Ramos (cell line): ENCODE data around the gene RXFP4.
"Not testable (repeated sequence)": the region's sequence is repeated elsewhere in the genome, so short reads cannot be mapped to it uniquely, and the experiment has no call there.

Source experiments
- in situ Hi-C: fragments of 300-500 bp; cut with MboI; formaldehyde crosslinking; loops from one replicate; pipeline ENCODE4 v1.14.3; 2022; ENCODE audit warnings: low sequenced_read_pairs; ENCODE audit not compliant: unreplicated experiment

The RXFP4 gene

DNA sequence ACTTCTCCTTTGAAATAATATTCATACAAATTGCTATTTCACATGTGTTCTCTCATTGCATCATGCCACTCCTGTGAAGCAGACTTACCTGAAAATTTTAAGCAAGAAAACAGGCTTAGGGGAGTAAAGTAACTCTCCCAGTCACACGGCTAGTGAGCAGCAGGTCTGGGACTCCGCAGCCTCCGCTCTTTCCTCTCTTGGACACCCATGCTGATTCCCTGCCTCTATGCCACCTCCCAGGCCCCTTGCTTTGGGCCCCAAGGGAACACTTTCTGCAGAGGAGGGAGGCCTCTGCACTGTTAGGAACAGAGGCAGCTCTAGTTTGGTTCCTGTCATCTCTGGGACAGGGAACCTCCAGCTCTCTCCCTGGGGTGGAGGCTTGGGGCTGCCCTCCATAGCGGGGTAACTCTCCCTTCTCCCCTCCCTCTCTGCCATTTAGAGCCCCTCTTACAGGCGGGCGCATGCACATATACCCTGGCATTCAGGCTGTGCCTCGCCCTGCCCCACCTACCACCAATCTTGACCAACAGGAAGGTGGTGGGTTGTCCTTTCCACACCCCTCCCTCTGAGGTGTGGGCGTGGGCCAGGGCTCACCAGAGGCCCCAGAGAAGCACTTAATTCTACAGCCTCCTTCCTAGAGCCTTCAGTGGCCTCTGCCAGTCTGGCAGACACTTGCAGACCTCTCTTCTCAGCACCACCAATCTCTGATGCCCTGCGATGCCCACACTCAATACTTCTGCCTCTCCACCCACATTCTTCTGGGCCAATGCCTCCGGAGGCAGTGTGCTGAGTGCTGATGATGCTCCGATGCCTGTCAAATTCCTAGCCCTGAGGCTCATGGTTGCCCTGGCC lies at the start of gene RXFP4:
Gene RXFP4 (plus strand): TSS at position 646 of the 852 bp plus-strand sequence. CDS start 72 bp downstream, at position 718.
- in situ Hi-C loops = no loop called here

- in situ Hi-C loops = no loop called here
Measured at GRCh38 chr1:155892796-155893195, 48.6 kb upstream of the RXFP4 start.

DNA sequence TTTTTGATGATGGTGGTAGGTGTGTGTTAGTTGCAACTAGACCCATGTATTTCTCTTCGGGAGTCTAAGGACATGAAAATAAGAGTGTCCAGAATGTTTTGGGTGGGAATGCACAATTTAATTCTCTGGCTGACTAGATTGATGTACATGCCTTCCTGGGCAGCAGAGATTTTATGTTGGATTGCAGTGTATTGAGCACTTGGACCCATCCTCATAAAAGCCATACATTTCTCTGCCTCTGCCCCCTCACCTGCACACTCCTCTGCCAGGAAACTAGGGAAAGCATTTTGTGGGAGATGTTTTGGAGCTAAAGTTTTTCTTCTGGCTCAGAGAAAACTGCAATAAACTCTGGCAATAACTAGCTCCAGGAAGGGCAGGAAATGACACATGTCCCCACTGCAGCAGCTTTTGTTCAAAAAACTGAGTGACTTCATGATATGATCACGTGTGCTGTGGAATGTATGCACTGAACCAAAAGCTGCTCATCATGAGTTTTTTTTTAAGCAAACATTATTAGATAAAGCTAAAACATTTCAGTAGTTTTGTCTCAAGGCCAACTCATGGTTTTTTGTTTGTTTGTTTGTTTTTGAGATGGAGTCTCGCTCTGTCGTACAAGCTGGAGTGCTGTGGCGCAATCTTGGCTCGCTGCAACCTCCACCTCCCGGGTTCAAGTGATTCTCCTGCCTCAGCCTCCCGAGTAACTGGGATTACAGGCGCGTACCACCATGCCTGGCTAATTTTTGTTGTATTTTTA lies 47.9 kb upstream of the RXFP4 start:
- in situ Hi-C loops = no loop called here

GRCh38 chr1:155895617-155896016 lies 45.8 kb upstream of the RXFP4 start:
- in situ Hi-C loops = not testable (repeated sequence)

DNA sequence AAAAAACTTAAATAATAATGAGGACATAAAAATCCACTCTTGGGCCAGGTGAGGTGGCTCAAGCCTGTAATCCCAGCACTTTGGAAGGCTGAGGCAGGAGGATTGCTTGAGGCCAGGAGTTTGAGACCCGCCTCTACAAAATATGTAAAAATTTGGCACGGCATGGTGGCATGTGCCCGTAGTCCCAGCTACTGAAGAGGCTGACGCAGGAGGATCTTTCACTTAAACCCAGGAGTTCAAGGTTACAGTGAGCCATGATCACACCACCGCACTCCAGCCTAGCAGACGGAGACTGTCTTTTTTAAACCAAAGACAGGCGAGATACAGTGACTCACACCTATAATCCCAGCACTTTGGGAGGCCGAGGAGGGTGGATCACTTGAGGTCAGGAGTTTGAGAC lies 45.0 kb upstream of the RXFP4 start:
- in situ Hi-C loops = not testable (repeated sequence)

DNA sequence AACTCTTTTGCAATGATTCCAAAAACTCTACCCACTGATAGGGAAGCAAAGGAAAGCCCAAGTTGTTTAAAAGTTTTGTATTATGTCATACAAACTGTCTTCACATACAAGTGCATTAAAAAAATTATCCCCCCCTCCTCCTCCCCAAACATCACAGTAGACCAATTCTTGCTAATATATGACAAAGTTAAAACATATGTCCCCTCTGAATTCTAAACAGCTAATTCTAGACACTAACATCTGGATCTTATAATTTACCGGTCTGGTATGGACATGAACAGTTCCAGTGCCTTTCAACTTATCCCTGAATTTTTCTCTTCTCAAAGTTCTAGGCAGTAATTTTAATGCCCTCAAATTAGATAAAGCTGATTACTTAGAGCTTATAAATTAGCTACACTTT lies 43.7 kb upstream of the RXFP4 start:
- in situ Hi-C loops = no loop called here

DNA sequence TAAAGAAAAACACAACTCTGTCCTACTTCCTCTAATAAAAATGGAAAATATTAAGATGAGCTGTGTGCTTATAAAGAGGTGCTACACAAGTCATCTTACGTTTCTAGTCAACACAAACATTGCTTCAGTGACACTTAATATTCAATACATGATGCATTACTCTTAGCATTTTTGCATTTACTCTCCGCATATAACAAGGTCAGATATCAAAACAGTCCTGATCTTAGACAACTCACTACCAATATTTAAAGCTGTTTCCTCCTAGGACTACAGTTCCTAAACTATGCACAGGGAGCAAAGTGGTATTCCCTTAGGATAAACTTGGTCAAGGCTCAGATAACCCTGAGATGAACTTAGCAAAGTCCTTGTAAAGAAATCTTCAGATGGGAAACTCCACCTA lies 42.5 kb upstream of the RXFP4 start:
- in situ Hi-C loops = no loop called here

GRCh38 chr1:155899683-155900082 lies 41.8 kb upstream of the RXFP4 start:
- in situ Hi-C loops = no loop called here

DNA sequence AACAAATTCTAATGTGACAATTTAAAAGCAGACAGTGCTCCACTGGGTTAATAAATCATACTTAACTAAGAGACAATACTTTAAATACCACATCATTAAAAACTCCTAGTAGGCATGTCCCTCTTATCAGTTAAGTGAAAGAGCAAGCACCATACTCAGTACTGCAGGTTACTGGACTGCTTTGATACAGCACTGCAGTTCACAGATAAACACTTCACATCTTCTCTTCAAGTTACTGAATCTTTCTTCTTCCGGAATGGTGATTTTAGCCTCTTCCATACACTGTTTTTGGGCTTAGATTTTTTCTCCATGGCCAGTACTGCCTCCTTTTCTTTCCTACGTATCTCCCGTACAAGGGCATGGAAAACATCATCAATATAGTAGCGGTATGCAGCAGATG lies 41.3 kb upstream of the RXFP4 start:
- in situ Hi-C loops = no loop called here

DNA sequence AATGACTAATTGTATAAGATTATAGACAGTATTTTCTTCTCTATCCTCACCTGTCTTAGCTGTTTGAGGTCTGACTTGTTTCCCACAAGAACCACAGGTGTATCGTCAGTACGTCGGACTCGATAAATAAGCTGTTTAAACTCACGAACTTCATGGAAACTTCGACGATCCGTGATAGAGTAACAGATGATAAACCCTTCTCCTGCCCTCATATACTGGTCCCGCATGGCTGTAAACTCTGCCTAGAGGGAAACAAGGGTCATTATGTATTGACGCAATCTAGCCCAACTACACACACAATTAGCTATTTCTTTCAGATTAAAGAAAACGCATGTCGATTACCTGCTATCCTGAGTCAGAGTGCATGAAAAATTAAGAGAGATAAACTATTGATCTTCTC lies 37.2 kb upstream of the RXFP4 start:
- in situ Hi-C loops = no loop called here

GRCh38 chr1:155909894-155910293 lies 31.5 kb upstream of the RXFP4 start:
- in situ Hi-C loops = no loop called here

DNA sequence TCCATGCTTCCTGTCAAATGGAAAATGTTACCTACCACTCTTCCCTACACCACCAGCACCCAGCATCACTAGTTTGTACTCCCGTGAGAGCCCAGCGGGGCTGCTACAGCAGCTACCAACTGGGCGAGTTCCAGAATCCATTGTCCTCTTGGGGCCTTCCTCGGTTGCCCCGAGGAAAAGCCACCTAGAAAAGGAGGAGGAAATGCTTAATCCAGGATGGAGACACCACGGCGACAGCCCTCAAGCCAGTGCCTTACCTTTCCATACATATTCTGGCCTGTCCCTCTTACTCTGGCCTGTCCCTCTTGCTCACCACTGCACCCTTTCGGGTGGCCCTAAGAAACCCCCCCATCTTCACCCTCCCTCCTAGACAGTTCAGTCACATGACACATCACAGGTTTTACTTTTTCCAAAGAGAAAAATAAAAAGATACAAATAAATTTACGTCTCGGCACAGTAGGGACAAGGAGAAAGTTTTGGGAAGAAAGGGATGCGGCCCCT lies 30.8 kb upstream of the RXFP4 start:
- in situ Hi-C loops = no loop called here

- in situ Hi-C loops = no loop called here
Measured at GRCh38 chr1:155911156-155912055, 30.0 kb upstream of the RXFP4 start, which contains the start of gene RIT1. Gene RIT1, minus strand, starts transcription at chr1:155911349. Its CDS starts 588 bp downstream, at chr1:155910761.

GRCh38 chr1:155912056-155912536 lies 29.3 kb upstream of the RXFP4 start:
- in situ Hi-C loops = no loop called here

GRCh38 chr1:155913969-155914757 lies 27.3 kb upstream of the RXFP4 start:
- in situ Hi-C loops = no loop called here

- in situ Hi-C loops = no loop called here
Measured at GRCh38 chr1:155918660-155919059, 22.8 kb upstream of the RXFP4 start.

GRCh38 chr1:155919801-155920200 lies 21.6 kb upstream of the RXFP4 start:
- in situ Hi-C loops = no loop called here

DNA sequence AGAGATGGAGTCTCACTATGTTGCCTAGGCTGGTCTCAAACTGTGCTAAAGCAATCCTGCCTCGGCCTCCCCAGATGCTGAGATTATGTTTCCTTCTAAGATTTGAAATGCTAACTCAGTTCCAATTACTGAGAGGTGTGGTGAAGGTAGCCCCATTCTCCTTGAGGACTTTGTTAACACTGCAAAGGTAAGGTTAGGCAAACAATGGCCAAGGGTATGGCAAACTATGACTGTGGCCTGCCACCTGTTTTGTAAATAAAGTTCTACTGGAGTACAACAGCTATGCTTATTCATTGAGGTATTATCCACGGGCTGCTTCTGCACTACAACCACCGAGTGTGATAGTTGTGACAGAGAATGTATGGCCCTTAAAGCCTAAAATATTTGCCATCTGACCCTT lies 20.7 kb upstream of the RXFP4 start:
- in situ Hi-C loops = no loop called here

- in situ Hi-C loops = no loop called here
Measured at GRCh38 chr1:155925506-155925905, 15.9 kb upstream of the RXFP4 start.
